ENCODE results near the gene DNAJC5G. TPM values are rescaled to one million over a fixed set of nuclear protein-coding genes. Genes with fewer than 3 reads are reported as not detected.

Gene DNAJC5G
- total and polyA plus RNA-seq, 9 of the 15 experiments (the other 6 are each of a cell fraction or from before 2014, with no cell fraction given) = not detected

DNA sequence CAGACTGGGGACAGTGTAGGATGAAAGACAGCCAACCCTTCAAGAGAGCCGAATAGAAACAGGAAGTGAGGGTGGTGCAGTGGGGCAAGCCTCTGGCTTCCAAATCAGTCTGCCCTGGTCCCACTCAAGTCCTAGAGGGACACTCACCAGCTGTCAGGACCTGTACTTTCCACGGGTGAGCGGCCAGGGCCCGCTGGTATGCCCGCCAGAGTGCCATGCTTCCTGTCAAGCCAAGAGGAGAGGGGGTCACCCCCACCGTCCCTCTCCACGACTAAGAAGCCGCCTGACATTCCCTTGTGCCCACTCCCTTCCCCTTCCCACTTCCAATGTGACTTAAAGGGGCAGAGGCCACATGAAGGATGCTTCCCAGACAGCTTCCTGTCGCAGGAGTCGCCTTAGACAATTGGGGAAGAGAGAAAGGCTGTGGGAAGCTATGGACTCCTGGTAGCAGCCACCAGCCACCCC lies 47.1 kb downstream of the DNAJC5G start:
- TSS peak; percentile 85 for BruUV-seq (replicated peaks)
- H4K20me1 ChIP-seq (replicated peaks; ENCODE audit: control insufficient read depth, insufficient read depth, low read length) = no peaks in the 10 kb centered on the region
- intact Hi-C loops (cut with micrococcal nuclease) (no loop called here), in situ Hi-C loops (cut with MboI) (no loop called here)
- peaks cover 8 to 21% of the 10 kb centered on the region in 2 experiments; a peak in 4 of 5 replicates for H3K4me1 ChIP-seq (replicated peaks in 1 of 2; ENCODE audit: control insufficient read depth in 2 of 2, insufficient read depth in 2 of 2, low read length in 2 of 2)
- ATAC-seq = peak; percentile 36
- no peaks in the 10 kb centered on the region for H3K9me3 ChIP-seq (replicated peaks; ENCODE audit: control insufficient read depth, insufficient read depth, low read depth, low read length)
- H3K9ac ChIP-seq (ENCODE audit: insufficient read depth in 1 of 2, low read depth in 2 of 2, low read length in 2 of 2) = peak overlapping the region; percentile 97 to 99
- peak in 3 of 4 experiments; percentile 38 to 44 (median 40) for DNase-seq (ENCODE audit: extremely low read depth in 1 of 4, low spot score in 3 of 4)
- peak overlapping the region; percentile 96 for H3K4me2 ChIP-seq (ENCODE audit: insufficient read depth, low read length)
- POLR2A ChIA-PET = interaction anchor here (0.6 to 4.1 kb wide), 15 partner anchors 11 to 361 kb away, joined by 3 to 22 read pairs (median 4); partner anchors contain the start of gene GTF3C2
- peaks cover 32% of the 10 kb centered on the region for H3K79me2 ChIP-seq (ENCODE audit: control insufficient read depth, insufficient read depth, low read length)
- no peaks in the 10 kb centered on the region for H3K27me3 ChIP-seq (ENCODE audit: control insufficient read depth in 2 of 2, insufficient read depth in 2 of 2, low read length in 2 of 2)
- FAIRE-seq = no peak
- peak overlapping the region; percentile 84 for H2AFZ ChIP-seq (ENCODE audit: low read depth, low read length)
- peak overlapping the region; percentile 98 for H3K27ac ChIP-seq (ENCODE audit: extremely low read depth, low read depth, low read length)
- WGBS (ENCODE audit: insufficient coverage, low coverage, missing lambda C conversion rate) = 2% methylated on average over 10 of the region's 10 CpGs
- H3K9me1 ChIP-seq (ENCODE audit: control insufficient read depth, insufficient read depth, low read length) = no peaks in the 10 kb centered on the region
- peak overlapping the region; percentile 71 for H3K4me3 ChIP-seq
- CTCF ChIA-PET (ENCODE audit: low intra/inter-chr PET ratio) = interaction anchor here (0.6 kb wide), 1 partner anchor 46 kb away, joined by 3 read pairs; no protein-coding TSS in a partner anchor
- H3K36me3 ChIP-seq (ENCODE audit: control insufficient read depth, insufficient read depth, low read length) = peaks cover 28% of the 10 kb centered on the region; the same call in 2 of the 3 replicates
- TF ChIP-seq CBFB (CRISPR knock-in tag; IDR thresholded peaks at IDR 0.05) (no peak), FUS (optimal IDR thresholded peaks at IDR 0.05; ENCODE audit: low read depth, low read length) (no peak), GTF2E2 (tag; IDR thresholded peaks at IDR 0.05) (no peak), NFYB (IDR thresholded peaks at IDR 0.05; ENCODE audit: extremely low read depth, insufficient read length) (no peak), NCOR1 (IDR thresholded peaks at IDR 0.05) (no peak), HMGN3 (IDR thresholded peaks at IDR 0.05; ENCODE audit: borderline replicate concordance, extremely low read depth, insufficient read length, low read depth, low read length) (peak; percentile 6), HDAC1 (IDR thresholded peaks at IDR 0.05) (no peak), SPI1 (IDR thresholded peaks at IDR 0.05; ENCODE audit: borderline replicate concordance, low read depth, low read length) (peak; percentile 96), E2F3 (CRISPR knock-in tag; IDR thresholded peaks at IDR 0.05) (no peak), ZNF586 (CRISPR knock-in tag; conservative IDR thresholded peaks at IDR 0.05) (no peak), CSDE1 (IDR thresholded peaks at IDR 0.05) (no peak), SAP30 (IDR thresholded peaks at IDR 0.05; ENCODE audit: borderline replicate concordance, insufficient read depth, low read depth, low read length, poor library complexity, severe bottlenecking) (no peak), TRIM28 (IDR thresholded peaks at IDR 0.05) (no peak), TOE1 (IDR thresholded peaks at IDR 0.05; ENCODE audit: borderline replicate concordance) (no peak), TOE1 (CRISPR knock-in tag; IDR thresholded peaks at IDR 0.05; ENCODE audit: borderline replicate concordance, low read depth) (peak; percentile 59; the same call in 1 of the 2 replicates), ERF (CRISPR knock-in tag; IDR thresholded peaks at IDR 0.05) (no peak)
- TF ChIP-seq, protein P1, sequence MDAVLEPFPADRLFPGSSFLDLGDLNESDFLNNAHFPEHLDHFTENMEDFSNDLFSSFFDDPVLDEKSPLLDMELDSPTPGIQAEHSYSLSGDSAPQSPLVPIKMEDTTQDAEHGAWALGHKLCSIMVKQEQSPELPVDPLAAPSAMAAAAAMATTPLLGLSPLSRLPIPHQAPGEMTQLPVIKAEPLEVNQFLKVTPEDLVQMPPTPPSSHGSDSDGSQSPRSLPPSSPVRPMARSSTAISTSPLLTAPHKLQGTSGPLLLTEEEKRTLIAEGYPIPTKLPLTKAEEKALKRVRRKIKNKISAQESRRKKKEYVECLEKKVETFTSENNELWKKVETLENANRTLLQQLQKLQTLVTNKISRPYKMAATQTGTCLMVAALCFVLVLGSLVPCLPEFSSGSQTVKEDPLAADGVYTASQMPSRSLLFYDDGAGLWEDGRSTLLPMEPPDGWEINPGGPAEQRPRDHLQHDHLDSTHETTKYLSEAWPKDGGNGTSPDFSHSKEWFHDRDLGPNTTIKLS (IDR thresholded peaks at IDR 0.05; ENCODE audit: borderline replicate concordance, low read depth) = no peak
- TF ChIP-seq, protein P2, sequence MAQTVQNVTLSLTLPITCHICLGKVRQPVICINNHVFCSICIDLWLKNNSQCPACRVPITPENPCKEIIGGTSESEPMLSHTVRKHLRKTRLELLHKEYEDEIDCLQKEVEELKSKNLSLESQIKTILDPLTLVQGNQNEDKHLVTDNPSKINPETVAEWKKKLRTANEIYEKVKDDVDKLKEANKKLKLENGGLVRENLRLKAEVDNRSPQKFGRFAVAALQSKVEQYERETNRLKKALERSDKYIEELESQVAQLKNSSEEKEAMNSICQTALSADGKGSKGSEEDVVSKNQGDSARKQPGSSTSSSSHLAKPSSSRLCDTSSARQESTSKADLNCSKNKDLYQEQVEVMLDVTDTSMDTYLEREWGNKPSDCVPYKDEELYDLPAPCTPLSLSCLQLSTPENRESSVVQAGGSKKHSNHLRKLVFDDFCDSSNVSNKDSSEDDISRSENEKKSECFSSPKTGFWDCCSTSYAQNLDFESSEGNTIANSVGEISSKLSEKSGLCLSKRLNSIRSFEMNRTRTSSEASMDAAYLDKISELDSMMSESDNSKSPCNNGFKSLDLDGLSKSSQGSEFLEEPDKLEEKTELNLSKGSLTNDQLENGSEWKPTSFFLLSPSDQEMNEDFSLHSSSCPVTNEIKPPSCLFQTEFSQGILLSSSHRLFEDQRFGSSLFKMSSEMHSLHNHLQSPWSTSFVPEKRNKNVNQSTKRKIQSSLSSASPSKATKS (CRISPR knock-in tag; IDR thresholded peaks at IDR 0.05) = no peak
- TF ChIP-seq, protein P3, sequence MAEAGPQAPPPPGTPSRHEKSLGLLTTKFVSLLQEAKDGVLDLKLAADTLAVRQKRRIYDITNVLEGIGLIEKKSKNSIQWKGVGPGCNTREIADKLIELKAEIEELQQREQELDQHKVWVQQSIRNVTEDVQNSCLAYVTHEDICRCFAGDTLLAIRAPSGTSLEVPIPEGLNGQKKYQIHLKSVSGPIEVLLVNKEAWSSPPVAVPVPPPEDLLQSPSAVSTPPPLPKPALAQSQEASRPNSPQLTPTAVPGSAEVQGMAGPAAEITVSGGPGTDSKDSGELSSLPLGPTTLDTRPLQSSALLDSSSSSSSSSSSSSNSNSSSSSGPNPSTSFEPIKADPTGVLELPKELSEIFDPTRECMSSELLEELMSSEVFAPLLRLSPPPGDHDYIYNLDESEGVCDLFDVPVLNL (CRISPR knock-in tag; IDR thresholded peaks at IDR 0.05; ENCODE audit: low read depth) = no peak

Measured in K562 (cell line).